Suprapubic skin (tissue), 4 donors: Measurements from ENCODE around the gene SLC25A31. TPM values are rescaled to one million over a fixed set of nuclear protein-coding genes. Genes with fewer than 3 reads are reported as not detected.

Source experiments
- DNase-seq, 2 donors: peaks; one replicate each; pipeline ENCODE4 v3.0.0-alpha.2; 2019; ENCODE audit warnings: low spot score in 2 of 2
- H3K27ac ChIP-seq: fragments of 200-600 bp; sonication (generic); one replicate; pipeline ENCODE4 v1.5.1; 2019
- H3K27me3 ChIP-seq: fragments of 200-600 bp; sonication (generic); one replicate; pipeline ENCODE4 v1.5.1; 2019
- H3K36me3 ChIP-seq: fragments of 200-600 bp; sonication (generic); one replicate; pipeline ENCODE4 v1.5.1; 2019
- H3K4me1 ChIP-seq: fragments of 200-600 bp; sonication (generic); one replicate; pipeline ENCODE4 v1.5.1; 2019
- H3K4me3 ChIP-seq: fragments of 200-600 bp; sonication (generic); one replicate; pipeline ENCODE4 v1.5.1; 2019; ENCODE audit warnings: mild to moderate bottlenecking
- H3K9me3 ChIP-seq: fragments of 200-600 bp; sonication (generic); one replicate; pipeline ENCODE4 v1.5.1; 2019
- EP300 ChIP-seq: sonication (generic); formaldehyde crosslinking; IDR thresholded peaks from one replicate; pipeline ENCODE4 v1.6.1; 2017; ENCODE audit warnings: antibody characterized with exemption
- POLR2A ChIP-seq, 2 donors: fragments of 450-650 bp; IDR thresholded peaks; one replicate each; pipeline ENCODE4 v1.6.1; 2017; ENCODE audit warnings: antibody characterized with exemption in 2 of 2, mild to moderate bottlenecking in 2 of 2, moderate library complexity in 2 of 2
- POLR2AphosphoS5 ChIP-seq, 3 donors: sonication (generic); formaldehyde crosslinking; IDR thresholded peaks; one replicate each; pipeline ENCODE4 v1.6.1; 2017; ENCODE audit warnings: antibody characterized with exemption in 3 of 3
- WGBS: methylation state at CpG from one replicate; pipeline ENCODE4 v1.1.5; 2018; 5-methylcytosine and 5-hydroxymethylcytosine counted together
- total RNA-seq, 4 donors: library from RNA; depleted of rRNA; stranded (reverse); fragments of >200 nt; gene quantifications; one replicate each; pipeline ENCODE4 v1.1.0, GENCODE V29; 2016
- TF ChIP-seq, protein P1 (sequence below), 2 donors: fragments of 200-600 bp in 1 of 2; fragments of 450-650 bp in 1 of 2; sonication (generic) in 1 of 2; IDR thresholded peaks; one replicate each; pipeline ENCODE4 v1.5.1; 2016 to 2019; ENCODE audit warnings: antibody characterized with exemption in 2 of 2, mild to moderate bottlenecking in 1 of 2, moderate library complexity in 1 of 2

SLC25A31 gene
- total RNA-seq, 4 donors from 2014 or later, result not detected

DNA sequence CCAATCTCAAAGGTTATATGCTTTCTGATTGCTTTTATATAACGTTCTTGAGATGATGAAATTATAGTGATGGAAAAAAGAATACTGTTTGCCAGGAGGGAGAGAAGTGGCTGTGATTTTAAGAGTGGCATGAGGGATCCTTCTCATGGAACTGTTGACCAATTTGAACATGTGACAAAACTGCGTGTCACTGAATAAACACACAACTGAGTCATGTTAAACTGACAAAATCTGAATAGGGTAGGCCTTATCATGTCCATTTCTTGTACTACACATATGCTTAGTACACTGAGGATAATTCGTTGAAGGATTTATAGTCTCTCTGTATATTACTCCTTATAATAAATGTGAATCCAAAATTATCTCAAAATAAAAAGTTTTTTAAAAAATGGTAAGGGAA lies 29.7 kb downstream of the SLC25A31 start:
- no peak overlapping the region for H3K27ac ChIP-seq
- no peaks in the 10 kb centered on the region for H3K27me3 ChIP-seq
- no peak for DNase-seq
- no peaks in the 10 kb centered on the region for H3K36me3 ChIP-seq
- no peaks in the 10 kb centered on the region for H3K9me3 ChIP-seq
- H3K4me3 ChIP-seq, result no peak overlapping the region
- no peaks in the 10 kb centered on the region for H3K4me1 ChIP-seq
- no peak for TF ChIP-seq EP300
- no peak for TF ChIP-seq POLR2AphosphoS5 (IDR thresholded peaks at IDR 0.05)
- TF ChIP-seq, protein P1, sequence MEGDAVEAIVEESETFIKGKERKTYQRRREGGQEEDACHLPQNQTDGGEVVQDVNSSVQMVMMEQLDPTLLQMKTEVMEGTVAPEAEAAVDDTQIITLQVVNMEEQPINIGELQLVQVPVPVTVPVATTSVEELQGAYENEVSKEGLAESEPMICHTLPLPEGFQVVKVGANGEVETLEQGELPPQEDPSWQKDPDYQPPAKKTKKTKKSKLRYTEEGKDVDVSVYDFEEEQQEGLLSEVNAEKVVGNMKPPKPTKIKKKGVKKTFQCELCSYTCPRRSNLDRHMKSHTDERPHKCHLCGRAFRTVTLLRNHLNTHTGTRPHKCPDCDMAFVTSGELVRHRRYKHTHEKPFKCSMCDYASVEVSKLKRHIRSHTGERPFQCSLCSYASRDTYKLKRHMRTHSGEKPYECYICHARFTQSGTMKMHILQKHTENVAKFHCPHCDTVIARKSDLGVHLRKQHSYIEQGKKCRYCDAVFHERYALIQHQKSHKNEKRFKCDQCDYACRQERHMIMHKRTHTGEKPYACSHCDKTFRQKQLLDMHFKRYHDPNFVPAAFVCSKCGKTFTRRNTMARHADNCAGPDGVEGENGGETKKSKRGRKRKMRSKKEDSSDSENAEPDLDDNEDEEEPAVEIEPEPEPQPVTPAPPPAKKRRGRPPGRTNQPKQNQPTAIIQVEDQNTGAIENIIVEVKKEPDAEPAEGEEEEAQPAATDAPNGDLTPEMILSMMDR (IDR thresholded peaks at IDR 0.05), result no peak
- 81% methylated on average over 3 of the region's 3 CpGs for WGBS

GRCh38 chr4:127771535-127772275 lies 41.5 kb downstream of the SLC25A31 start:
- Histone ChIP-seq H3K27ac (no peak overlapping the region), H3K36me3 (no peaks in the 10 kb centered on the region), H3K27me3 (no peaks in the 10 kb centered on the region), H3K4me1 (no peaks in the 10 kb centered on the region), H3K9me3 (no peaks in the 10 kb centered on the region), H3K4me3 (no peak overlapping the region)
- WGBS, result 37% methylated on average over 4 of the region's 4 CpGs
- DNase-seq, result no peak
- TF ChIP-seq EP300, result no peak
- TF ChIP-seq POLR2A (IDR thresholded peaks at IDR 0.05), result no peak
- TF ChIP-seq, protein P1 (IDR thresholded peaks at IDR 0.05), result no peak
- TF ChIP-seq POLR2AphosphoS5 (IDR thresholded peaks at IDR 0.05), result no peak

DNA sequence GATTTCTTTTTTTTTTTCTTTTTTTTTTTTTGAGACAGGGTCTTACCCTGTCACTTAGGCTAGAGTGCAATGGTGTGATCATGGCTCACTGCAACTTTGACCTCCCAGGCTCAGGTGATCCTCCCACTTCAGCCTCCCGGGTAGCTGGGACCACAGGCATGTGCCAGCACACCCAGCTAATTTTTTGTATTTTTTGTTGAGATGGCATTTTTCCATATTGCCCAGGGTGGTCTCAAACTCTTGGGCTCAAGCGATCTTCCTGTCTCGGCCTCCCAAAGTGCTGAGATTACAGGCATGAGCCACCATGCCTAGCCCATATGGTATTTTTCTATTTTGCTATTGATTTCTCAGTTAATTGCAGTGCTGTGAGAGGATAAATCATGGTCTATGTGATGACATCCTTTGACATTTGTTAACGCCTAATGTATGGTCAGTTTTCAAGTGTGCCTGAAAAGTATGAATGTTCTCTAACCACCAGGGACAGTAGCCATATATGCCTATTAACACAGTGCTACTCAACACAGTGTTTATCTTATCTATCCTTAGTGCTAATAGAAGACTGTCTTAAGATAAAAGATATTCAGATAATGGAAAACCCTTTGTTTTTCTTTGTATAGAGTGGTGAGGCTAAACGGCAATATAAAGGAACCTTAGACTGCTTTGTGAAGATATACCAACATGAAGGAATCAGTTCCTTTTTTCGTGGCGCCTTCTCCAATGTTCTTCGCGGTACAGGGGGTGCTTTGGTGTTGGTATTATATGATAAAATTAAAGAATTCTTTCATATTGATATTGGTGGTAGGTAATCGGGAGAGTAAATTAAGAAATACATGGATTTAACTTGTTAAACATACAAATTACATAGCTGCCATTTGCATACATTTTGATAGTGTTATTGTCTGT lies 42.8 kb downstream of the SLC25A31 start:
- H3K9me3 ChIP-seq, result no peaks in the 10 kb centered on the region
- no peaks in the 10 kb centered on the region for H3K27me3 ChIP-seq
- no peak for DNase-seq
- H3K36me3 ChIP-seq, result no peaks in the 10 kb centered on the region
- TF ChIP-seq EP300 (no peak), POLR2AphosphoS5 (IDR thresholded peaks at IDR 0.05) (no peak), POLR2A (IDR thresholded peaks at IDR 0.05) (no peak)
- TF ChIP-seq, protein P1 (IDR thresholded peaks at IDR 0.05), result no peak
- WGBS, result 94% methylated on average over 10 of the region's 10 CpGs
- H3K4me3 ChIP-seq, result no peak overlapping the region
- no peaks in the 10 kb centered on the region for H3K4me1 ChIP-seq
- no peak overlapping the region for H3K27ac ChIP-seq

DNA sequence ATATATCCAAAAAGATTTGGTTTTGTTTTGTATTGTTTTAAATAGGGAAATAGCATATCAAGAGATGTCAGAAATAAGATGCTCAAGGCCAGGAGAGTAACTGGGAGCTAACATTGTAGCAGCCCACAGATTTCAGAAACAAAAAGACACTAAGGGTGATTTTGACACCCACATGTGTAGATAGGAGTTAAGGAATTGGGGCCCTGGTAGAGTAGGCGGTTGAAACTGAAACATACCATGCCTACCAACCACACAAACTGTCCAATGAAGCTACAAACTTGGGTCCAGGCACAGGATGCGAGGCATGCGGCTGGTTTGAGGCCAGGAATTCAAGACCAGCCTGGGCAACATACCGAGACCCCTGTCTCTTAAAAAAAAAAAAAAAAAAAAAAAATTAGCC lies 45.6 kb downstream of the SLC25A31 start:
- DNase-seq, result no peak
- Histone ChIP-seq H3K4me3 (no peak overlapping the region), H3K9me3 (no peaks in the 10 kb centered on the region), H3K36me3 (no peaks in the 10 kb centered on the region), H3K27ac (no peak overlapping the region), H3K4me1 (no peaks in the 10 kb centered on the region), H3K27me3 (no peaks in the 10 kb centered on the region)
- WGBS, result 94% methylated on average over 4 of the region's 4 CpGs
- TF ChIP-seq POLR2A (IDR thresholded peaks at IDR 0.05), result no peak
- TF ChIP-seq POLR2AphosphoS5 (IDR thresholded peaks at IDR 0.05), result no peak
- TF ChIP-seq, protein P1 (IDR thresholded peaks at IDR 0.05), result no peak
- no peak for TF ChIP-seq EP300

- Histone ChIP-seq H3K4me3 (no peak overlapping the region), H3K27me3 (no peaks in the 10 kb centered on the region), H3K4me1 (peaks cover 4% of the 10 kb centered on the region), H3K36me3 (no peaks in the 10 kb centered on the region), H3K27ac (no peak overlapping the region), H3K9me3 (no peaks in the 10 kb centered on the region)
- TF ChIP-seq, protein P1 (IDR thresholded peaks at IDR 0.05), result no peak
- TF ChIP-seq POLR2AphosphoS5 (IDR thresholded peaks at IDR 0.05) (no peak), POLR2A (IDR thresholded peaks at IDR 0.05) (no peak), EP300 (no peak)
- no peak for DNase-seq
- 72% methylated on average over 2 of the region's 2 CpGs for WGBS
These were observed 46.4 kb downstream of the SLC25A31 start for GRCh38 chr4:127776620-127777019.
